Prostate gland (tissue), 2 donors: ENCODE data around the gene RNF223. TPM values are rescaled to one million over a fixed set of nuclear protein-coding genes. Genes with fewer than 3 reads are reported as not detected.

ENCODE experiments used
- DNase-seq: peaks from one replicate; pipeline ENCODE4 v3.0.0-alpha.2; 2019; ENCODE audit warnings: low spot score
- H3K27ac ChIP-seq, 2 donors: fragments of 200-600 bp; sonication (generic); 2 replicates each; pipeline ENCODE4 v1.5.1; 2017 to 2019
- H3K27me3 ChIP-seq: fragments of 200-600 bp; sonication (generic); replicated peaks from 2 replicates; pipeline ENCODE4 v1.5.1; 2019; ENCODE audit not compliant: insufficient read depth
- H3K36me3 ChIP-seq, 2 donors: fragments of 200-600 bp; sonication (generic); 1 replicate in 1 of 2; 2 replicates in 1 of 2; pipeline versions ENCODE4 v1.5.1 to v1.8.1; 2017 to 2019
- H3K4me1 ChIP-seq: fragments of 200-600 bp; sonication (generic); replicated peaks from 2 replicates; pipeline ENCODE4 v1.5.1; 2019
- H3K4me3 ChIP-seq, 2 donors: fragments of 200-600 bp; sonication (generic); 2 replicates each; pipeline ENCODE4 v1.5.1; 2017 to 2019
- H3K9me3 ChIP-seq: fragments of 200-600 bp; sonication (generic); 2 replicates; pipeline ENCODE4 v1.5.1; 2017
- CTCF ChIP-seq, 4 experiments: fragments of 200-600 bp in 2 of 4; fragments of 450-650 bp in 2 of 4; sonication (generic) in 2 of 4; IDR thresholded peaks; 1 replicate in 3 of 4; 2 replicates in 1 of 4; pipeline ENCODE4 v1.5.1; 2016 to 2019; ENCODE audit warnings: antibody characterized with exemption in 4 of 4, mild to moderate bottlenecking in 2 of 4, moderate library complexity in 2 of 4
- POLR2A ChIP-seq: fragments of 450-650 bp; IDR thresholded peaks from one replicate; pipeline ENCODE4 v1.6.1; 2016; ENCODE audit warnings: antibody characterized with exemption, mild to moderate bottlenecking
- POLR2AphosphoS5 ChIP-seq: sonication (generic); formaldehyde crosslinking; IDR thresholded peaks from one replicate; pipeline ENCODE4 v1.6.1; 2017; ENCODE audit warnings: antibody characterized with exemption
- WGBS: methylation state at CpG from one replicate; pipeline ENCODE4 v1.1.5; 2018; 5-methylcytosine and 5-hydroxymethylcytosine counted together
- intact Hi-C: fragments of 100-400 bp; cut with DNase I; formaldehyde crosslinking; loops from one replicate; pipeline ENCODE4 v1.14.2; 2022
- total RNA-seq, 2 donors: library from RNA; depleted of rRNA; stranded (reverse); fragments of >200 nt; gene quantifications; one replicate each; pipeline ENCODE4 v1.1.0, GENCODE V29; 2016

Gene RNF223
- total RNA-seq, 2 donors from 2014 or later: 1.4 to 1.8 TPM

GRCh38 chr1:1041873-1042272, 32.2 kb downstream of the RNF223 start:
- Histone ChIP-seq H3K4me3 (no peak overlapping the region), H3K36me3 (no peaks in the 10 kb centered on the region), H3K27me3 (no peaks in the 10 kb centered on the region), H3K27ac (no peak overlapping the region), H3K4me1 (peaks cover 7% of the 10 kb centered on the region), H3K9me3 (no peaks in the 10 kb centered on the region)
- 95% methylated on average over 25 of the region's 25 CpGs for WGBS
- DNase-seq: no peak
- intact Hi-C loops: no loop called here
- TF ChIP-seq POLR2AphosphoS5: no peak
- no peak for TF ChIP-seq CTCF (IDR thresholded peaks at IDR 0.05)
- no peak for TF ChIP-seq POLR2A

DNA sequence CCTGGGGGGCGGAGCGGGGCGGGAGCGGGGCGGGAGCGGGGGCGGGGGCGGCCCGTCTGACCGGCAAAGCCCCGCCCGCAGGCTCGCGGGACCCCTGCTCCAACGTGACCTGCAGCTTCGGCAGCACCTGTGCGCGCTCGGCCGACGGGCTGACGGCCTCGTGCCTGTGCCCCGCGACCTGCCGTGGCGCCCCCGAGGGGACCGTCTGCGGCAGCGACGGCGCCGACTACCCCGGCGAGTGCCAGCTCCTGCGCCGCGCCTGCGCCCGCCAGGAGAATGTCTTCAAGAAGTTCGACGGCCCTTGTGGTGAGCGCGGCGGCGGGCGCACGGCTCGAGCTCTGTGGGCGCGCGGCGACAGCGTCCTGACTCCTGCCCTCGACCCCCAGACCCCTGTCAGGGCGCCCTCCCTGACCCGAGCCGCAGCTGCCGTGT, 33.0 kb downstream of the RNF223 start:
- WGBS: 92% methylated on average over 24 of the region's 60 CpGs
- H3K4me1 ChIP-seq: peaks cover 7% of the 10 kb centered on the region
- intact Hi-C loops: no loop called here
- no peak overlapping the region for H3K27ac ChIP-seq
- no peaks in the 10 kb centered on the region for H3K36me3 ChIP-seq
- H3K9me3 ChIP-seq: no peaks in the 10 kb centered on the region
- peak overlapping the region in 1 of 2 donors; percentile 29 for H3K4me3 ChIP-seq
- TF ChIP-seq CTCF (IDR thresholded peaks at IDR 0.05): no peak
- no peak for TF ChIP-seq POLR2A
- no peak for TF ChIP-seq POLR2AphosphoS5
- no peaks in the 10 kb centered on the region for H3K27me3 ChIP-seq
- DNase-seq: no peak

DNA sequence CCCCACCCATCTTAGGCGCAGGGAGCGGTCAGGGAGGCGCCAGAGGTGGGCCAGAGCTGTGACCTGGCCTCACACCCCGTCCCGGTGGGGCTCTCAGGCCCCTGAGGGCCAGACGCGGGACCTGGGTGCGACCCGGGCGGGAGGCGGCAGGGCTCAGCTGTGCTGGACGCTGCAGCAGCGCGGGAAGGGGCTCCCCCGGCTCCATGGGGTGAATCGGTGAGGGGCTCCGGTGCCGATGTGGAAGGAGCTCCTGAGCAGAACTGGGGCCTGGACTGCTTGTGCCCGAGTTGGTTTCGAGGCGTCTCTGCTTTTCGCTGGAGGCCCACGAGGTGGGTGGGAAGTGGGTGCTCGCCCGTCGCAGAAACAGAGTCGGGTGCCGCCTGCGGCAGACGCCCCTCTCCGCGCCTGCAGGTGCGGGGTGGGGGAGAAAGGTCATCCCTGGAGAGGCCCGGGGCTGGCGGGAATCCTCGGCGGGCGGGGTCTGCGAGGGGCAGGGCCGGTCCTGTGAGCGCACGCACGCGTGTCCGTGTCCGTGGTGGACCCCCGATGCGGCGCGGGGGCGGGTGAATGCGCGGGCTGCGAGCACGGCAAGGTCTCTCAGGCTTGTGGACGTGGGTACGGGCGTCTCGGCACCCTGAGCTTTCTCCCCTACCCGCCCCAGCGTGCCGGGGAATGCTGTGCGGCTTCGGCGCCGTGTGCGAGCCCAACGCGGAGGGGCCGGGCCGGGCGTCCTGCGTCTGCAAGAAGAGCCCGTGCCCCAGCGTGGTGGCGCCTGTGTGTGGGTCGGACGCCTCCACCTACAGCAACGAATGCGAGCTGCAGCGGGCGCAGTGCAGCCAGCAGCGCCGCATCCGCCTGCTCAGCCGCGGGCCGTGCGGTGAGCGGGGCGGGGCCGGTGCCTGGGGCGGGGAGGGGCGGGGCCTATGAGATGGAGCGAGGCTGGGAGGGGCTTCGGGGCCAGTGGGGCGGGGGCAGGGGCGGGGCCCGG, 33.8 kb downstream of the RNF223 start:
- Histone ChIP-seq H3K27me3 (no peaks in the 10 kb centered on the region), H3K4me1 (peaks cover 7% of the 10 kb centered on the region), H3K4me3 (peak overlapping the region; percentile 23 to 29), H3K9me3 (no peaks in the 10 kb centered on the region), H3K27ac (no peak overlapping the region), H3K36me3 (no peaks in the 10 kb centered on the region)
- 18% methylated on average over 43 of the region's 99 CpGs for WGBS
- DNase-seq: peak; percentile 78
- intact Hi-C loops: no loop called here
- peak; percentile 15 for TF ChIP-seq POLR2A
- peak; percentile 26 for TF ChIP-seq POLR2AphosphoS5
- peak in 2 of 4 experiments; percentile 38 to 44 for TF ChIP-seq CTCF (IDR thresholded peaks at IDR 0.05)

DNA sequence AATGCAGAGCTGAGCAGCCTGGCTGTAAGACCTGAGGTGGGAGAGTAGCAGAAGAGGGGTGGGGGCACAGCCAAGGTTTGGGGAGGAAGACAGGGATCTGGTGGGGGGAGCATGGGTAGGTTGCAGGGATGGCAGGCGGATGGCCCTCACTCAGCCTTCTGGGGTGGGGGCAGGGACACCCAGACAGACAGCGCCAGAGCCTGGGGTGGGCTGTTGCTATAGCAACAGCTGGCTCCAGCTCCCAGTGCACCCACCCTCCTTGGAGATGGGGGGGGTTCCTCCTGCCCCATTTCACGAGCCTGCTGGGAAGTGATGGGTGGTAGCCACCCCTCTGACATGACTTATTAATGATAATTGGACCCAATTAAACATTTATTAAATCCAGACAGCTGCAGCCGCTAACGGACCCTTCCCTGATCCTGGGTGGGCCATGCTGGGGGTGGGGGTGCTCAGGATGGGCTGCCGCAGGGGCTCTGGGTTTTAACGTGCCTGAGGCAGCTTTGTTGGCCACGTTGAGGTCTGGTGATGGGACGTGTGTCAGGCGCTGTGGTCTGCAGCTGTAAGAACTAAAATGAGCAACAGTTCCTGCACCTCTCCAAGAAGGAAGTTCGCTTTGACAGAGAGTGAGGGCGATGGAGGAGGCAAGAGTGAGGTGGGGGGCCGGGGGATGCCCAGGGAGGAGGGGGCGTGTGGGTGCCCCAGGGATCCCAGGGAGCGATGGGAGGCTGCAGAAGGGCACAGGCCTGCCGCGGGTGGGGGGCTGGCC, 34.8 kb downstream of the RNF223 start:
- Histone ChIP-seq H3K9me3 (no peaks in the 10 kb centered on the region), H3K4me1 (peaks cover 7% of the 10 kb centered on the region), H3K27me3 (no peaks in the 10 kb centered on the region), H3K27ac (no peak overlapping the region), H3K36me3 (no peaks in the 10 kb centered on the region), H3K4me3 (no peak overlapping the region)
- 68% methylated on average over 17 of the region's 17 CpGs for WGBS
- DNase-seq: no peak
- intact Hi-C loops: no loop called here
- TF ChIP-seq POLR2A (no peak), CTCF (IDR thresholded peaks at IDR 0.05) (no peak), POLR2AphosphoS5 (no peak)
